GM19372 (cell line): Measurements from ENCODE around the gene OSTN.
"Not testable (repeated sequence)": the region's sequence is repeated elsewhere in the genome, so short reads cannot be mapped to it uniquely, and the experiment has no call there.

ENCODE experiments used
- ATAC-seq: cut with Tn5 transposase; IDR thresholded peaks from one replicate; pipeline ENCODE4 v1.9.1; 2021; ENCODE audit warnings: mild to moderate bottlenecking, low read depth, moderate library complexity; ENCODE audit not compliant: unreplicated experiment

OSTN gene, protein sequence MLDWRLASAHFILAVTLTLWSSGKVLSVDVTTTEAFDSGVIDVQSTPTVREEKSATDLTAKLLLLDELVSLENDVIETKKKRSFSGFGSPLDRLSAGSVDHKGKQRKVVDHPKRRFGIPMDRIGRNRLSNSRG

DNA sequence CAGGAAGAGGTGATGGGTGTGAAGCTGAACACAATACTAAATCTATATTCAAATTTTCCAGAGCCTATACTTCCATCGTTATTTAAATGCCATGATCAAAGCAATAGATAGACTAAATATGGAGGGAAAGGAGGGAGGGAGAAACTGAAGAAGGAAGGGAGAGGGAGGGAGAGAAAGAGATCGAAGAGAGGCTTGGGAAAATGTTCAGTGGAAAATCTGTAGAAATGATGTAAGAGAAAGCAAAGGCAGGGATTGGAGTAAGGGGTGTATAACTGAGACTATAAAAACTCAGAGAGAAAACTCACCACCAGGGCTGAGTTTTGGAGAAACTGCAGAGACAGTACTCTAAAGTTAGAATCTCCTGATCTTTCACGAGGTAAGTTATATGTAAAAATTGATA, at the start of gene OSTN:
Gene OSTN, plus strand, starts transcription at position 310 of the 400 bp plus-strand sequence. CDS start 13,292 bp downstream, outside the sequence.
- no peak for ATAC-seq

DNA sequence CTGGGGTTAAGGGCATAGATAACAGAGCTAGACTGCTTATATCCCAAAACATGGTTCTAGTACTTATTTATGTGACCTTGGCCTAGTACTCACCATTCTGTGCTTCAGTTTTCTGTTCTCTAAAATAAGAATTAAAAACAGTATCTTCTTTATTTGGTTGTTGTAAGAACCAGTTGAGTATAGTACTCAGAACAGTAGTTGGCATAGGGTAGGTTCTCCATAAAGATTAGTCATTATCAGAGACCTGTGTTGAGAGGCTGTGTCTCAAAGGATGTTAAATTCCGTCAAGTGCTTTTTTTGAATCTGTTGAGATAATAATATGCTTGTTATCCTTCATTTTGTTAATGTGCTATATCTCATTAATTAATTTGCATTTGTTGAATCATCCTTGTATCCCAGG, 47.4 kb upstream of the OSTN start:
- ATAC-seq: no peak

DNA sequence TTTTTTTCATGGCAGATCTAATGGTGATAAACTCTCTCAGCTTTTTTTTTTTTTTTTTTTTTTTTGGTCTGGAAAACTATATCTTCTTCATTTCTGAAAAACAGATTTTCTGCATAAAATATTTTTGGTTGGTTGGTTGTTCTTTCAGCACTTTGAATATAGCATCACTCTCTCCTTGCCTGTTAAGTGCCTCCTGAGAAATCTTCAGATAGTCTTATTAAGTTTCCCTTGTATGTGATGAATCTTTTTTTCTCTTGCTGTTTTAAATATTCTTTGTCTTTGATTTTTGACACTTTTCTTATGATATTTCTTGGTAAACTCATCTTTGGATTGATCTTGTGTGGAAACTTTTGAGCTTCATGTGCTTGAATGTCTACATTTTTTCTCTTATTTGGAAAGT, 44.2 kb upstream of the OSTN start:
- no peak for ATAC-seq

DNA sequence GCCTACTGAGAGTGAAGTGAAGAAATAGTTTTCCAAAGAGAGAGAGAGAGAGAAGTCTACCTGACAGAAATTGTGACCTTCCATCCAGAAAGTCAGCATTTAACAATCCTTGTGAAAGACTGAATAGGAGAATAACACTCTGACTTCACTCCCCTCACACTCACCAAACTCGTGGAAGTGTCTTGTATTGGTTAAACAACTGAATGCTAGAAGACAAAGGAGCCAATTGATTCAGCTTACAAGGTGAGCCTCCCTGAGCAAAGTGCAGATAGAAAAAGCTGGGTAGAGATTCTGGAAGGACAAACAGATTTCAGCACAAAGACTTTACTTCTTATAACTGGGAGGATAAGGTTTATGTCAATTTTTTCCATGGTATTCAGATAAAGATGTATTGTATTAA, 40.8 kb upstream of the OSTN start:
- ATAC-seq: no peak

DNA sequence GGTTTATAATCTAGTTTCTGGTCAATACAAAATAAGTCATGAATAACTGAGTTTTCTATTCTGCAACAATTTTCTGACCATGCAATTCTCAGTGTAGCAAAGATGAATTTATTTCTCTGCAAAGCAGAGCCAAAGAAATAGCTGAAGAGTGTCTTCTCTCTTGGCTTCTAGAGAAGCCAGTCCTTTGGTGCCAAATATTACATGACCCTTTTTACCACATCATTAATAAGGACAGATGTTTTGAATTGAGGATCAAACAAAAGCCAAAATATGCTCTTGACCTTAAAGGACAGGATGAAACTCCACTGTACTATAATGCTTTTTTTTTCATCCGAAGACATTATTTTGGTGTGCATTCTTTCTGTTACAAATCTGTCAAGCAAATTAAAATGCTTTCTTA, 40.2 kb upstream of the OSTN start:
- ATAC-seq: no peak

DNA sequence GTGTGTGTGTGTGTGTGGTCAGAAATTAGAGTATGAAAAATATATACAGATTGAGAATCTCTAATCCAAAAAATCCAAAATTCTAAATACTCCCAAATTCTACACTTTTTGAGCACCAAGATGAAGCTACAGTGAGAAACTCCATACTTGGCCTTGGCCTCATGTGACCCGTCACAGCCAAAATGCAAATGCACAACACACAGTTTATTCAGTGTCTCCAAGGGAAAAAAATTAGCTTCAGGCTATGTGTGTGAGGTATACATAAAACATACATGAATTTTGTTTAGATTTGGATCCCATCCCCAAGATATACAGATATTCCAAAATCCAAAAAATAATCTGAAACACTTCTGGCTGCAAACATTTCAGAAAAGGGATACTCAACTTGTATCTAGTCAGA, 33.2 kb upstream of the OSTN start:
- no peak for ATAC-seq

DNA sequence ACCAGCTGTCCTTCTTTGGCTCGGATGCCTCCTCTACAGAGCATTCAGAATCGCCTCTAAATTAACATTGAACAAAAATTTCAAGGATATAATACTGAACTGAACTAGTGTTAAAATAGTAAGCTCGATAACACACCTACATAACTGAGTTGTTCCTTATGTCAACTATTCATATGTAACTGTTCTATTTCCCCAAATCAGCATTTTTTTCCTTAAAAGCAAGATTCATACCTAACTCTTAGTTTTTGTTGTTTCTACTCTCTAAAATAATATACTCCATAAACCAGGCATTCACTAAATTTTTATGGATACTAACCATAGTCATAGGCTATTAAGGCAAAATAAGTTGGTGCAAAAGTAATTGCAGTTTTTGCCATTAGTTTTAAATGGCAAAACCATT, 32.7 kb upstream of the OSTN start:
- no peak for ATAC-seq

DNA sequence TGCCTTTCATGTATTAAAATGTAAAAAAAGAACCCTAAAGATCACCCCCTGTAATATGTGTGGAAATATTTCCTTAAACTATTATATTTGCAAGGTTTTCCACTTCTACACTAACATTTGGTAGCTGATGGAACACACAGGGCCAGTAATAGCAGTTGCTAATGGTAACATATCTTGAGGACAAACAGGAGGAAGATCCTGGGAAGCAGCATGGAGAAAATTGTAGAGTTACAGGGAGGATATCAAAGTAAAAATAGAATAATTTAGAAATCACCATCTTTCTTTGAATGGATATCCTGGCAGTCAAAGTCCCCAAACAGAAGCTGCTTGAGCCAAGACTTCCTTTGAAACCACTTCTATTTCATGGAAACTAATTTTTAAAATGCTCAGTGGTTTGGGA, 29.5 kb upstream of the OSTN start:
- ATAC-seq: no peak

DNA sequence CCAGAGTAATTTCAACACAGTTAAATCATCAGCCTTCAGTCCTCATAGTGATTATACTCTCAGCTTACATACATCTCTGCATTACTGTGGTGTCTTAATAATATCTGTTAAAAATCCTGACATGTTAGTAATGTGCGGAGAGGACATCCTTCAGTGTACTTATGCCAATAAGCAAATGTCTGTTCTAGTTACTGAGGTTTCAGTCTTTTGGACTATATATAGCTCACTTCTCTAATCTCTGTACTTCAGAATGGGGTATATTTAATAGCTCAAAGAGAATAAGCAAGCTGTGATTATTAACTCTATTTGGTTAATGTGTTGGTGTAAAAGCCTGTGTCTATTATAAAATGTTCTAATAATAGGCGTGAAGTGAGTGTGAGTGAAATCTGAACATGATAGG, 28.9 kb upstream of the OSTN start:
- no peak for ATAC-seq

DNA sequence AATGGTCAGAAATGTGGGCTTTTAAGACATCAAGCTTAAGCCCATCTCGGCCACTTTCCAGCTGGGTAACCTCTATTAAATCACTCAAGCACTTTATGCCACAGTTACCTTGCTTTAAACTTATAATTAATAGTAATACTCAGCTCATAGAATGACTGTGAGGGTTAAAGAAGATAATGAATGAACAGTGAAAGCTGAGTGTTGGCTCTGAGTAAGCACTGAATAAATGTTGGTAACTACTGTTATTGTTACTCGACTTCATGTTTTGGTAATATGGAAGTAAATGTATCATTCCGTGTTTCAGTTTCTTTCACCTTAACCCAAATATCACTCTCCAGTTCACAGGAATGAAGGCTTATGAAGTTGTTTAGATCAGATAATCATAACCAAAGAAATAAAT, 23.9 kb upstream of the OSTN start:
- ATAC-seq: no peak

DNA sequence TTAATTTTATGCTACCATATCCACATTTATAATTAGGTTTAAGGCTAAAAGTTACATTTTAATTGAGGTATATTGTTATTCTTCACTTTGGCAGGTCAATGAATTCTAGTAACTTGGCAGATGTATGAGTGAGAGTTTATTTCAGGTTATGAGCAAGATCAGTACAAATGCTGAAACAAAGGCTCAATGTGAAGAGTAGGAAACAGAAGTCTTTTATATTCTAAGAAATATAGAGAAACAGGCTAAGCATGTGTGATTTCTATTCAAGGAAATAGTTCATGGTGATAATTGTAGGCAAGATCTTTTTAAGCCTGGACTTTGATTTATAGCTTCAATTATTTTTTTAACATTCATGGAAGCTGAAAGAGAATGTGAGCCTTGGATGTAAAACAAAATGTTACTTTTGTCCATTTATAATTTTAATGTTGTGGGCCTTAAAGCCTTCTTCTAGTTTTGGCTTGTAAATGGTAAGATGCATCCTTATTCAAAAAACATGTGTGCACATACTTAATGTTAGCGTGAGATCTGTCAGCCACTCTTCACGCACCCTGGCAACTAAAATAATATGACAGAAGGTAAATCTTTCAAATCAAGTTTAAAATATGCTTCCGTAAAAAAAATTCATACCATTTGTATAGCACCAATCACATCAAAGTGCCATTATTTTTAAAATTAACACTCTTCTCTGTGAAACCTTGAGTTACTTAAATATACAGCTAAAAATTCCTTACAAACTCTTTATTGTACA, 22.8 kb upstream of the OSTN start:
- no peak for ATAC-seq

DNA sequence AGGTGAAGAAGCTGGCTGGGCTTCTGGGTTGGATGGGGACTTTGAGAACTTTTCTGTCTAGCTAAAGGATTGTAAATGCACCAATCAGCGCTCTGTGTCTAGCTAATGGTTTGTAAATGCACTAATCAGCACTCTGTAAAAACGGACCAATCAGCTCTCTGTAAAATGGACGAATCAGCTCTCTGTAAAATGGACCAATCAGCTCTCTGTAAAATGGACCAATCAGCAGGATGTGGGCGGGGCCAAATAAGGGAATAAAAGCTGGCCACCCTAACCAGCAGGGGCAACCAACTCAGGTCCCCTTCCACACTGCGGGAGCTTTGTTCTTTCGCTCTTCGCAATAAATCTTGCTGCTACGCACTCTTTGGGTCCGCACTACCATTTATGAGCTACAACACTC, 13.7 kb upstream of the OSTN start:
- ATAC-seq: not testable (repeated sequence)

DNA sequence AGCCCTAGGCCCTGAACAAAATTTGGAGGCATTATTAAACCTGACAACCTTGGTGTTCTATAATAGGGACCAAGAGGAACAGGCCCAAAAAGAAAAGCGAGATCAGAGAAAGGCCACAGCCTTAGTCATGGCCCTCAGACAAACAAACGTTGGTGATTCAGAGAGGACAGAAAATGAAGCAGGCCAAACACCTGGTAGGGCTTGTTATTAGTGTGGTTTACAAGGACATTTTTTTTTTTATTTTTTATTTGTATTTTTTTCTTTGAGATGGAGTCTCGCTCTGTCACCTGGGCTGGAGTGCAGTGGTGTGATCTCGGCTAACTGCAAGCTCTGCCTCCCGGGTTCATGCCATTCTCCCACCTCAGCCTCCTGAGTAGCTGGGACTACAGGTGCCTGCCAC, 10.8 kb upstream of the OSTN start:
- not testable (repeated sequence) for ATAC-seq

DNA sequence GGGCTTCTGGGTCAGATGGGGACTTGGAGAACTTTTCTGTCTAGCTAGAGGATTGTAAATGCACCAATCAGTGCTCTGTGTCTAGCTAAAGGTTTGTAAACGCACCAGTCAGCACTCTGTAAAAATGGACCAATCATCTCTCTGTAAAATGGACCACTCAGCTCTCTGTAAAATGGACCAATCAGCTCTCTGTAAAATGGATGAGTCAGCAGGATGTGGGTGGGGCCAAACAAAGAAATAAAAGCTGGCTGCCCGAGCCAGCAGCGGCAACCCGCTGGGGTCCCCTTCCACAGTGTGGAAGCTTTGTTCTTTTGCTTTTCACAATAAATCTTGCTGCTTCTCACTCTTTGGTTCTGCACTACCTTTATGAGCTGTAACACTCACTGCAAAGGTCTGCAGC, 6.8 kb upstream of the OSTN start:
- ATAC-seq: not testable (repeated sequence)

DNA sequence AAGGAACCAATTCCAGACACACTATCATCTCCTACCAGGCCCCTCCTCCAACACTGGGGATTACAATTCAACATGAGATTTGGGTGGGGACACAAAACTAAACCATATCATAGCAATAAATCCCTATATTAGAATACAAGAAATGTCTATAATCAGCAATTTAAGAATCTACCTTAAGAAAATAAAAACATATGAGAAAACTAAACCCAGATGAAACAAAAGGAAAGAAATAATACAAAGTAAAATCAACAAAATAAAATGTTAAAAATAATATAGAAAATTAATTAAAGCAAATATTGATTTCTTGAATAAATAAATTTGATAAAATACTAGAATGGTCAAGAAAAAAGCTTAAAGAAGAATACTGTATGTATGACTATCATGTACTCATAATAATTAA, 6.1 kb upstream of the OSTN start:
- ATAC-seq: no peak

DNA sequence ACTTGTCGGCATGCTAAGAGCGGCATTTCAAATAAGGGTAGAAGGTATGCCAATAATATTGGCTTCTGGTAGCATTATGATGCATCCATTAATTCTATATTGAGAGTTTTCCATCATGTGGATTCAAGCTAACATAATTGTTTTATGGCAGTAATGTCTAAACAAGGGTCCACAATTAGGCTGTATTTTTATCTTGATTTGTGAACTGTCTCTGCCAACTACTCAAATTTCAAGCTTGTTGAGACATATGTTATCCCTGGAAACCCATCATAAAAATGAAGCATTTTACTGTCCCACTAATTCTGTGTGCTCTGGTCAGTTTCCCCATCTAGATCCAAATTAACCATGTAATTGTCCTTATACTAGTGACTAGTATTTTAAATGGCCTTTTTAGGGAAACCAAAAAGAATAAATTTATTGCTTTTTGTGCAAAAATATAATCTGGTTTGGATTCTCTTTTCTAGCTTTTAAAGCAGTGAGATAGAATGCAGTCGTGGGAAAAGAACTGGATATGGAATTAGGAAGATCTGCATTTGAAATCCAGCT, 1.2 kb upstream of the OSTN start:
- ATAC-seq: no peak

DNA sequence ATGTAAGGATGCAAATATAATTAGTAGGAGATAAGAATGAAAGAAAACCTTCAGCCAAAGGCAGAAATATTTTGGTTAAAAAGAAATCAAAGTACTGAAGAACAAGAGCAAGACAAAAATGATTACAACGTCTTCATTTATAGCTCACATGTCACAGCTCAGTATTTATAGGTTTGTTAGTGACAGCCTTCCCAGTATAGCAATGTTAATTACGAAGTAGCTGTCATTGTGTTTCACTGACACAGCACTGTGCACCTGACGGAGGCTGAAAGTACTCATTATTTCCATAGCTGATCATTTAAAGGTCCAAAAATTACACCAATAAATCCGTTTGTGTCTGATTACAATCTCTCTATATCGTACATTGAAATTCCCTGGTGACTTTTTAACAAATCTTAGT, 561 bp upstream of the OSTN start:
- ATAC-seq: no peak

DNA sequence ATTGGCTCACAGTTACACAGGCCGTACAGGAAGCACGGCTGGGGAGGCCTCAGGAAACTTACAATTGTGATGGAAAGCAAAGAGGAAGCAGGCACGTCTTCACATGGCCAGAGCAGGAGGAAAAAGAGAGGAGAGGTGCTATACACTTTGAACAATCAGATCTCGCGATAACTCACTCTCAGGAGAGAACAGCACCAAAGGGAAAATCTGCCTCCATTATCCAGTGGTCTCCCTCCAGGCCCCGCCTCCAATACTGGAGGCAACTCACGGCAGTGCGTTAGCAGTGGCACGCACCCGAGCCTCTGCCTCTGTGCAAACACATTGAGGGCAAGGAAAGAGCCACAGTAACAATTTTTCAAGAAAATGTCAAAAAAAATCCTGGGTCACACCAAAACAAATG, 11.0 kb downstream of the OSTN start:
- no peak for ATAC-seq

DNA sequence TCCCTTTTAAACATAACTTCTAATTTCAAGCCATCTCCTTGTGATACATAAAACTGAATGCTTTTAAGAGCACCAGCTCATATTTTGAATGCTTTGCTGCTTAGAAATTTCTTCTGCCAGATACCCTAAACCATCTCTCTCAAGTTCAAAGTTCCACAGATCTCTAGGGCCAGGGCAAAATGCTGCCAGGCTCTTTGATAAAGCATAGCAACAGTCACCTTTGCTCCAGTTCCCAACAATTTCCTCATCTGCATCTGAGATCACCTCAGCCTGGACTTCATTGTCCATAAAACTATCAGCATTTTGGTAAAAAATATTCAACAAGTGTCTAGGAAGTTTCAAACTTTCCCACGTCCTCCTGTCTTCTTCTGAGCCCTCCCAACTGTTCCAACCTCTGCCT, 17.5 kb downstream of the OSTN start:
- no peak for ATAC-seq

DNA sequence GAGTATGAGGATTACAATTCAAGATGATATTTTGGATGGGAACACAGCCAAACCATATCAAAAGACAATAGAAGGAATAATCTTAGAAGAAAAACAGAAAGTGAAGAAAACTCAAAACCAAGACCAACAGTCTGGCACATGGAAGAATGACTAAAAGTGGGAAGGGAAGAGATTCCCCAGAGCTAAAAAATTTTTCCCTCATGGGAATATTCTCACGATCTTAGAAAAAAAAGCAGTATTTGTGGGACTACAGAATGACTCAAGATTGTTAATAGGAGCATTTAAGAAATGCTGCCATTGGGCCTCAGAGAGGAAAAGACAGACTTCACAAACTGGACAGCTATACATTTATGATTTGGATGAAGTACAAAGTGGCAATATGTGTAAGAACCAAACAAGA, 18.3 kb downstream of the OSTN start:
- ATAC-seq: no peak

DNA sequence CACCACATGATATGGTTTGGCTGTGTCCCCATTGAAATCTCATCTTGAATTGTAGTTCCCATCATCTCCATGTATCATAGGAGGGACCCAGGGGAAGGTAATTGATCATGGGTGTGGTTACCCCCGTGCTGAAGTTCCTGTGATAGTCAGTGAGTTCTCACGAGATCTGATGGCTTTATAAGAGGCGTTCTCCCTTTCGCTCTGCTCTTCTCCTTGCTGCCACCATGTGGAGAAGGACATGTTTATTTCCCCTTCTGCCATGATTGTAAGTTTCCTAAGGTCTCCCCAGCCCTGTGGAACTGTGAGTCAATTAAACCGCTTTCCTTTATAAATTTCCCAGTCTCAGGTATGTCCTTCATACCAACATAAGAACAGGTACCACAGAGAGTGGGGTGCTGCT, 21.9 kb downstream of the OSTN start:
- no peak for ATAC-seq

DNA sequence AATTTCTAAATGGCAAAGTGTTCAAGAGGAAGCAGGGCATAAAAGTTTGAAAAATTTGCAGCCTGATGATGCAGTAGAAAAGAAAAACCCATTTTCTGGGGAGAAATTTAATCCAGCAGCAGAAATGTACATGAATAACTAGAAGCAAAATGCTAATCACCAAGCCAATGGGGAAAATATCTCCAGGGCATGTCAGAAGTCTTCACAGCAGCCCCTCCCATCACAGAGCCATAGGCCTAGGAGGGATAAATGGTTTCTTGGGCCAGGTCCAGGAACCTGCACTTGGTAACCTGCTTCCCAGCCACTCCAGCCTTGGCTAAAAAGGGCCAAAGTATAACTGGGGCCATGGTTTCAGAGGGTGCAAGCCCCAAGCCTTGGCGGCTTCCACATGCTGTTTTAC, 22.6 kb downstream of the OSTN start:
- no peak for ATAC-seq
